GM12892 (cell line): Measurements from ENCODE around the gene GPATCH1.
A peak's percentile ranks its signal among the peaks of the same experiment; 100 is the strongest.

Experiments used
- DNase-seq: peaks from one replicate; pipeline ENCODE4 v3.0.0; 2011; ENCODE audit not compliant: insufficient read length
- FAIRE-seq: peaks from 2 replicates; lab custom pipeline; 2011; peaks lifted over from hg19 to GRCh38; lab: Jason Lieb, UNC
- POLR2A ChIP-seq: IDR thresholded peaks from 2 replicates; pipeline ENCODE4 v1.6.1; 2011; ENCODE audit warnings: low read depth, low read length, control low read depth
- POLR2AphosphoS5 ChIP-seq: IDR thresholded peaks from 2 replicates; pipeline ENCODE4 v1.6.1; 2011; ENCODE audit warnings: low read depth, low read length, control low read depth
- TAF1 ChIP-seq: IDR thresholded peaks from 2 replicates; pipeline ENCODE4 v1.6.1; 2011; ENCODE audit warnings: low read depth, mild to moderate bottlenecking, control low read depth, low read length, borderline replicate concordance

GPATCH1 gene

DNA sequence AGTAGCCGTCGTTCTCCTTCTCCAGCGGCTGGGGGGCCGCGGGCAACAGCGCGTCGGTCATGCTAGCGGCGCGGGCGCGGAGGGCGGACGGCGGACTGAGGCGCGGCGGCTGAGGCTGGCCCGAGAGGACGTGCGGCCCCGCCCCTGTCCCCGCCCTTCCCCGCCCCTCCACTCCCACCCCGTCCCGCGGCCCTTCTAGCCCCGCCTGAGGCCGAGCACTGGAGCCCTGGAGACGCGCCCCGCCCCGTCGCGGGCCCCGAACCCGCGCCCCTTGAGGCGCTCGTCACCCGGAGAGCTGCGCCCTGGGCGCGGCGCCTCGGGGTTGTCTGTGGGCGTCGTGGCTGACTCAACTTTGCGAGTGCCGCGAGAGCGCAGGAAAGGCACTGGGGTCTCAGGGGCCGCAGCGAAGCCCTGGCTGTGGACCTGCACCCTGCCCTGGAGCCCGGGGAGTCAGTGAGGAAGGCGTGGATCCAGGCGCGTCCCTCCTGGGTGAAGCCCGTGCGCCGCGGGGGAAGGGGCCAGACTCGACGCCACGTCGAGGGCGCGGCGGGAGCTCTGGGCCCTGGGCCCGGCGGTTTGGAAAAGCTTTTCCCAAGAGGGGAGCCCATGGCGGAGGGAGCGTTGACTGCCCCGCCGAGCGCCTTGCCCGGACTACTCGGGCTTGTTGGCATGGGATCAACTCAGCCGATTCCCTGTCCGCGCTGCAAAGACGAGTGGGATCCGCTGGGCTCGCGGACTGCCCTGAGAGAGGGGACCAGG lies 16.0 kb upstream of the GPATCH1 start, which contains the start of gene RHPN2:
RHPN2 (minus strand) TSS at position 97 of the 759 bp plus-strand sequence; CDS start at position 61, 36 bp downstream.
- DNase-seq (peak; percentile 82), FAIRE-seq (no peak)
- no peak for TF ChIP-seq TAF1
- TF ChIP-seq POLR2AphosphoS5: no peak
- TF ChIP-seq POLR2A: no peak

DNA sequence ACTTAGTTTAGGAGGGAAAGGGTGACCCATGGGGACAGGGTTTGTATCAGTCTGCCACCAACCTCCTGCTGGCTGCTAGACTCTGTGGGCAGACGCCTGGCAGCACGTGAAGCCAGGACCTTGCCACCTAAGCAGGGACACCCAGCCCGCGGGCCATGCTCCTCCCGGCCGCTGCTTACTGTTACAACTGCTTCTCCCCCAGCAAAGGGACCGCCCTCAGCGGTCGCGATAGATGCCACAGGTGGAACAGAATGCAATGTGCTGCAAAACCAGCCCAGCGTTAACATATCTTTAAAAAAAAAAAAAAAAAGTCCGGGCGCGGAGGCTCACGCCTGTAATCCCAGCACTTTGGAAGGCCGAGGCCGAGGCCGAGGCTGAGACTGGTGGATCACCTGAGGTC lies 14.4 kb upstream of the GPATCH1 start:
- FAIRE-seq (no peak), DNase-seq (no peak)
- TF ChIP-seq POLR2A (no peak), TAF1 (no peak), POLR2AphosphoS5 (no peak)

DNA sequence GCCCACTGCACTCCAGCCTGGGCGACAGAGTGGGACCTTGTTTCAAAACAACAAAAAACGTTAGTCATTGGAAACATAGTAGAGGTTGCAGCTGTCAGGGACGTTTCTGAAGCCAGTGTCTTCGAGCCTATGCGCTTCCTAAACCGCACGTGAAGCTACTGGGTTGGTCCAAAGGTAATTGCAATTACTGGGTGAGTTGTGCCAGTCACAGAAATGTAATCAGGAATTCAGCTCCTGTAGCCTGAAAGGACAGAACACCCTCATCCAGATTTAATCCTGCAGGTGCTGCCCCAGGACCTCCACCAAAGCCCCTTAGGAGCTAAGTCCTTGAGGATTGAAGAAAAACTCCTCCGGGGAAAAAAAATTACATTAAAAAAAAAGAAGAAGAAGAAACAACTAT lies 13.9 kb upstream of the GPATCH1 start:
- TF ChIP-seq POLR2AphosphoS5 (no peak), TAF1 (no peak), POLR2A (no peak)
- FAIRE-seq: no peak
- DNase-seq: no peak

DNA sequence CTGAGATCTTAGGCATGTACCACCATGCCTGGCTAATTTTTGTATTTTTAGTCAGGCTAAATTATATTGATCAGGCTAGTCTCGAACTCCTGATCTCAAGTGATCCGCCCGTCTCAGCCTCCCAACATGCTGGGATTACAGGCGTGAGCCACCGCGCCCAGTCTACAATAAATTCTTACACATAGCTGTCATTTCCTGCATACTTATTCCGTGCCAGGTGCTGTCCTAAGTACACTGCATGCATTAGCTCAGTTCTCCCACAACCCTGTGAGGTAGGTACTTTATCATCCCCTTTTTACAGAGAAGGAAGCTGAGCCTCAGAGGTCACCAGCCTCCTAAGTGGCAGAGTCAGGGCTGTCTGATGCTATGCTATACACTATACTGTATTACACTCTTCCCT lies 9.1 kb upstream of the GPATCH1 start:
- no peak for FAIRE-seq
- TF ChIP-seq TAF1 (no peak), POLR2AphosphoS5 (no peak), POLR2A (no peak)
- DNase-seq: no peak

DNA sequence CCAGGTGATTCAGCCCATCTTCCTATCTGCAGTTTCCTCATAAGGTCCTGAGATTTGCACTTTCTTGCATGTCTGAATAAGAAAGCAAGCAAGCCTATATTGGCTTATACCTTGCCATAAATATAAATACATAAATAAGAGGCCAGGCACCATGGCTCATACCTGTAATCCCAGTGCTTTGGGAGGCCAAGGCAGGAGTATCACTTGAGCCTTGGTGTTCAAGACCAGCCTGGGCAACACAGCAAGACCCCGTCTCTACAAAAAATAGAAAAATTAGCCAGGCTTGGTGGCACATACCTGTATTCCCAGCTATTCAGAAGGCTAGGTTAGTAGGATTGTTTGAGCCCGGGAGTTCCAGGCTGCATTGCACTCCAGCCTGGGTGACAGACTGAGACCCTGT lies 5.5 kb upstream of the GPATCH1 start:
- DNase-seq (no peak), FAIRE-seq (no peak)
- TF ChIP-seq POLR2A (no peak), POLR2AphosphoS5 (no peak), TAF1 (no peak)

DNA sequence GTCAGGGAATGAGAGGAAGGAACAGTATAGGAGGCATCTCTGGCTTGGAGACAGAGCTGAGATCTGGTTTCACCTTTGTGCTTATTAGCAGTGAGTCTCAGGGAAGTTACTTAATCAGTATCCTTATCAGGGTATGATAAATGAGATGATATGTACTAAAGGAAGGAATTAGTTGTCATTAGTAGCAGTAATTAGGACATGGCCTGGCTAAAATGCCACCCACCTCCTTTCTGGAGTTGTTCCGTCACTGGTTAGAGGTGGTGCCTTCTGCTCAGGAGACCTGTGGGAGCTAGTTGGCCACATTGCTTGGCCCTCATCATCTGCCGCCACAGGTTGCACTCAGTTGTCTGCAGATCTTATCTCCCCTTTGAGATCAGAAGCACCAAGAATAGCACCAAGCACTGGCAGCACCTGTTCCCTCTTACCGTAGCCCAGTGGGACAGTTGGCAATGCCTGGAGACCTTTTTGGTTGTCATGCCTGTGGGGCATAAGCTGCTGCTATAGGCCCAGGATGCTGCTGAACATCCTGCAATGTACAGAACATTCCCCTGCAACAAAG lies 4.7 kb downstream of the GPATCH1 start:
- no peak for TF ChIP-seq POLR2AphosphoS5
- TF ChIP-seq TAF1: no peak
- no peak for TF ChIP-seq POLR2A
- FAIRE-seq (no peak), DNase-seq (no peak)

DNA sequence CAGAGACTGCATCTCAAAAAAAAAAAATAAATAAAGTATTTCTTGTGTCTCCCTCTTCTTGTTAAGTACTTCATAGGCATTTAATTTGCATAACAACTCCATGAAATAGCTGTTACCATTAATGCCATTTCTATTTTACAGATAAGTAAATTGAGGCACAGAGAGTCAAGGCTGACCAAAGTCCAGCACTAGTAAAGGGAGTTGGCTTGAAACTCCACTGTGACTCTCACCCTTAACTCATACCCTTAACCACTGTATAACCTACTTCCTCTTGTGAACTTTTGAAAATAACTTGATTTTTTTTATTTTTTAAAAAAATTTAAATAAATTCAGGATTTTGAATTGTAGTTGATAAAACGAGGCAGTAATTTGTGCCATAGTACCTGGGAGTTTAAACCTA lies 6.0 kb downstream of the GPATCH1 start:
- TF ChIP-seq POLR2A: no peak
- no peak for TF ChIP-seq TAF1
- DNase-seq (no peak), FAIRE-seq (no peak)

DNA sequence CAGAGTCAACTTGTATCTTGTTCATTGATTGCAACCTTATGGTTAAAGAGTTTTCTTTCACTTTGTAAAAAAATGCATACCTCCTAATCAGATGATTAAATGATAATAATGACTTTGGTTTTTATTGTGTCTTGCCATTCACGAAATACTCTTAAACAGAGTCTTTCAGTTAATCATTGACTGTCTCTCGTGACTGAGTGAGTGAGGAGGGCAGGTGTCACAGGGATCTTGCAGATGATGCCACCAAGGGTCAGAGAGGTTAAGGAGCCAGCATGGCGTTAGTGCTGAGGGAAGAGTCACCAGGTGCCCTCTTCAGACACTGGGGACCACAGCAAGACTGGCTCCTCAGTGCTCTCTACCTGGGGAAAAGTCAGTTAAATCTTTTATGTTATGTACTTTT lies 8.0 kb downstream of the GPATCH1 start:
- TF ChIP-seq POLR2AphosphoS5: no peak
- FAIRE-seq (no peak), DNase-seq (no peak)

DNA sequence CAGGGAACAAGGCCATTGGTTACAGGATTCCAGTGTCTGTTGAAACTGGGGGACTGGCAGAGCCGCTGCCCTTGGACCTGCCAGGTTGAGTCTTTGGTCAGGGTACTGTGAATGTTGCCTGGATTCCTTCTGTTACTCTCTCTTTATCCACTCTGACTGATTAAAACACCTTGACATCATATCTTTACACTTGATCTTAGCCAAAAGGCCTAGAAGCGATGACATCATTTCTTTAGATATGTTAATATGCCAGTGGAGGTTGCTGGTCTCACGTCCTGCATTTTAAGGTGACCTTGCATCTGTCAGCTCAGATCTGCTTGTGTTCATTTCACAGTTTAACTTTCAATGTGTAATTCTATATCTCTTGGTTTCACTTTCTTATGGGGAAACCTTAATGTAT lies 9.2 kb downstream of the GPATCH1 start:
- no peak for DNase-seq
- no peak for FAIRE-seq
- TF ChIP-seq TAF1 (no peak), POLR2AphosphoS5 (no peak), POLR2A (no peak)

DNA sequence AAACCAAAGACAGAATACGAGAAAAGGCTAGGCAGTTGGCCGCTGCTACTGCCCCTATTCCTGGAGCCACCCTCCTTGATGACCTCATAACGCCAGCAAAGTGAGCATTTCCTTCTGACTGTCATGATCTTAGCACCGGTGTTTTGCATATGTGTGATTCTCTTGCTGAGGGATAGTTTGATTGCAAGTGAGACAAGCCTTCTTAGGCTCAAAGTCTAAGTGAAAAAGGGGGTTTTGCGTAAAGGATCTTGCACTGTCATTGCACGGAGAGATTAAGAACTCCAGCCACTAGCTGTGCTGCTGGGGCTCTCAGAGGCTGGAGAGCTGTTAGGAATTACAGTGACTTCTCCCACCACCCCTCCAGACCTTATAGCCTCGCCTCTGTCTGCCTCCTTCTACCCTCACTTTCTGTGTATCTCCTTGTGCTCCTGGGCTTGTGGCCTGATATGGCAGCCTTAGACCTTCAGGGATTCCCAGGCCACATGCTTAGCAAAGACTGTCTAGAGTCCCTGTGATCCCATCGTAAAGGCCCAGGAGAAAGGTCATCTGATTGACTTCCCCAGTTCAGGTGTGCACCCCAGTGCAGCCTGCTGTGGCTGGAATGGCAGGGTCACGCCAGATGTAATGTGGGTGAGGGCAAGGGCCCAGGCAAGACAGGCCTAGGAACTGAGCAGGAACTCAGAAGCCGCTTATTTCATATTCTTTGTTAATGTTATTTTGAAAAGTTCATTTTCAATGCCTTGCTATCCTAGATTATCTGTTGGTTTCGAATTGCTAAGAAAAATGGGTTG lies 12.6 kb downstream of the GPATCH1 start:
- DNase-seq (no peak), FAIRE-seq (no peak)
- TF ChIP-seq POLR2A (no peak), TAF1 (no peak), POLR2AphosphoS5 (no peak)

DNA sequence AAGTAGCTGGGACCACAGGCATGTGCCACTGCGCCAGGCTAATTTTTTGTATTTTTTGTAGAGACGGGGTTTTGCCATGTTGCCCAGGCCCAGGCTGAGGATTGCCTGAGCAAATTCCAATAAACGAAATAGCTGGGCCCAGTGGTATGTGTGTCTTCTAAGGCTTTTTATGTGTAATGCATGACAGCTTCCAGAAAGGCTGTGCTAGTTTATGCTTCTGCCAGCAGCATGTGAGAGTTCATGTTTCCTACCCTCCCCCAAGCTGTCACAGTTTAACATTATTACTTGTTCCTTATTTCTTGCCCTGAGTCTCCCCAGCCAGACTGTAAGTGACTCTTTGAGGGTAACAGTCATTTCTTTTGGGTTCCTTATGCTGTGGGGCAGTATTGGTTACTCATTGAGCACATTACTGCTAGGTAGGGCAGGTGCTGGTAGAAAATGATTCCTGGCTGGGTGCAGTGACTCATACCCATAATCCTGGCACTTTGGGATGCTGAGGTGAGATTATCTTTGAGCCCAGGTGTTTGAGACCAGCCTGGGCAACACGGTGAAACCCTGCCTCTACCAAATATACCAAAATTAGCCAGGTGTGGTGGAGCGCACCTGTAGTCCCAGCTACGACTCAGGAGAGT lies 13.6 kb downstream of the GPATCH1 start:
- TF ChIP-seq POLR2A (no peak), POLR2AphosphoS5 (no peak)
- no peak for FAIRE-seq
- DNase-seq: no peak
